Measurements from ENCODE around the gene KDM5C.

The KDM5C gene

GRCh38 chrX:53250556-53250955 lies 25.5 kb upstream of the KDM5C start:
- no peak for DNase-seq

- no peak for DNase-seq
Measured at GRCh38 chrX:53249408-53250042, 24.5 kb upstream of the KDM5C start.

GRCh38 chrX:53247928-53248327 lies 22.9 kb upstream of the KDM5C start:
- no peak for DNase-seq

- DNase-seq = no peak
Measured at GRCh38 chrX:53246231-53246630, 21.2 kb upstream of the KDM5C start.

- DNase-seq = no peak
Measured at GRCh38 chrX:53244610-53245009, 19.6 kb upstream of the KDM5C start.

- DNase-seq = no peak
Measured at GRCh38 chrX:53242310-53242709, 17.3 kb upstream of the KDM5C start.

- no peak for DNase-seq
Measured at GRCh38 chrX:53241558-53241957, 16.6 kb upstream of the KDM5C start.

- DNase-seq = no peak
Measured at GRCh38 chrX:53239474-53239873, 14.5 kb upstream of the KDM5C start.

- no peak for DNase-seq
Measured at GRCh38 chrX:53237056-53237455, 12.0 kb upstream of the KDM5C start.

GRCh38 chrX:53236025-53236679 lies 11.1 kb upstream of the KDM5C start:
- DNase-seq = no peak

- DNase-seq = no peak
Measured at GRCh38 chrX:53235566-53235965, 10.6 kb upstream of the KDM5C start.

GRCh38 chrX:53234484-53234883 lies 9.5 kb upstream of the KDM5C start:
- no peak for DNase-seq

- no peak for DNase-seq
Measured at GRCh38 chrX:53233536-53233935, 8.5 kb upstream of the KDM5C start.

- no peak for DNase-seq
Measured at GRCh38 chrX:53230116-53230515, 5.1 kb upstream of the KDM5C start.

GRCh38 chrX:53227224-53227765 lies 2.3 kb upstream of the KDM5C start:
- DNase-seq = no peak

- no peak for DNase-seq
Measured at GRCh38 chrX:53223955-53224859, 800 bp downstream of the KDM5C start.

- no peak for DNase-seq
Measured at GRCh38 chrX:53223068-53223693, 1.8 kb downstream of the KDM5C start.

GRCh38 chrX:53211391-53211978 lies 13.5 kb downstream of the KDM5C start:
- DNase-seq = no peak

- no peak for DNase-seq
Measured at GRCh38 chrX:53196678-53197077, 28.3 kb downstream of the KDM5C start.

GRCh38 chrX:53195401-53195800 lies 29.6 kb downstream of the KDM5C start:
- no peak for DNase-seq

- no peak for DNase-seq
Measured at GRCh38 chrX:53194308-53194707, 30.7 kb downstream of the KDM5C start.

GRCh38 chrX:53193093-53193492 lies 31.9 kb downstream of the KDM5C start:
- DNase-seq = no peak
